Ascending aorta (tissue), 2 donors: ENCODE results near the gene TRIM54. TPM values are rescaled to one million over a fixed set of nuclear protein-coding genes. Genes with fewer than 3 reads are reported as not detected.

ENCODE experiments used
- DNase-seq, 2 donors: peaks; one replicate each; pipeline ENCODE4 v3.0.0-alpha.2; 2019; ENCODE audit warnings: low spot score in 2 of 2
- H3K27ac ChIP-seq, 2 donors: fragments of 200-600 bp; sonication (generic); one replicate each; pipeline ENCODE4 v1.5.1; 2016 to 2017; ENCODE audit warnings: mild to moderate bottlenecking in 1 of 2
- H3K27me3 ChIP-seq: fragments of 200-600 bp; sonication (generic); one replicate; pipeline ENCODE4 v1.5.1; 2017
- H3K36me3 ChIP-seq, 2 donors: fragments of 200-600 bp; sonication (generic); one replicate each; pipeline ENCODE4 v1.5.1; 2016
- H3K4me1 ChIP-seq, 2 donors: fragments of 200-600 bp; sonication (generic); one replicate each; pipeline ENCODE4 v1.5.1; 2016 to 2017; ENCODE audit warnings: mild to moderate bottlenecking in 1 of 2
- H3K4me3 ChIP-seq, 2 donors: fragments of 200-600 bp; sonication (generic); one replicate each; pipeline ENCODE4 v1.5.1; 2016 to 2017; ENCODE audit warnings: mild to moderate bottlenecking in 1 of 2
- H3K9me3 ChIP-seq, 2 donors: fragments of 200-600 bp; sonication (generic); one replicate each; pipeline ENCODE4 v1.5.1; 2016
- CTCF ChIP-seq, 3 experiments: fragments of 200-600 bp in 2 of 3; fragments of 450-650 bp in 1 of 3; sonication (generic) in 2 of 3; IDR thresholded peaks; one replicate each; pipeline ENCODE4 v1.5.1; 2016 to 2019; ENCODE audit warnings: antibody characterized with exemption in 3 of 3, mild to moderate bottlenecking in 1 of 3, moderate library complexity in 1 of 3
- intact Hi-C: fragments of 100-400 bp; cut with DNase I; formaldehyde crosslinking; loops from one replicate; pipeline ENCODE4 v1.15.1; 2023
- total RNA-seq: library from RNA; depleted of rRNA; stranded (reverse); fragments of >200 nt; gene quantifications from one replicate; pipeline ENCODE4 v1.1.0, GENCODE V29; 2016

Gene TRIM54
- total RNA-seq, 1 donor from 2014 or later, result not detected

- Histone ChIP-seq H3K27me3 (peaks cover 12% of the 10 kb centered on the region), H3K9me3 (no peaks in the 10 kb centered on the region), H3K4me1 (peaks cover 0 to 19% of the 10 kb centered on the region in 2 donors), H3K4me3 (no peak overlapping the region), H3K27ac (no peak overlapping the region), H3K36me3 (peaks cover 0 to 22% of the 10 kb centered on the region in 2 donors)
- no peak for DNase-seq
- intact Hi-C loops, result no loop called here
- TF ChIP-seq CTCF (IDR thresholded peaks at IDR 0.05), result no peak
Observed at GRCh38 chr2:27307287-27307544, 25.0 kb downstream of the TRIM54 start.

GRCh38 chr2:27307545-27308358, 25.5 kb downstream of the TRIM54 start:
- Histone ChIP-seq H3K27ac (no peak overlapping the region), H3K36me3 (peaks cover 0 to 26% of the 10 kb centered on the region in 2 donors), H3K4me1 (peaks cover 0 to 19% of the 10 kb centered on the region in 2 donors), H3K27me3 (peaks cover 12% of the 10 kb centered on the region), H3K9me3 (no peaks in the 10 kb centered on the region), H3K4me3 (no peak overlapping the region)
- intact Hi-C loops, result no loop called here
- DNase-seq, result no peak
- no peak for TF ChIP-seq CTCF (IDR thresholded peaks at IDR 0.05)

GRCh38 chr2:27308359-27308881, 26.2 kb downstream of the TRIM54 start, which contains the start of gene UCN:
TSS of gene UCN (minus strand) at chr2:27308445. CDS start at chr2:27307895, 550 bp downstream.
- Histone ChIP-seq H3K9me3 (no peaks in the 10 kb centered on the region), H3K4me3 (no peak within 1 kb of the TSS), H3K27ac (no peak within 1 kb of the TSS), H3K36me3 (peaks cover 0 to 27% of the 10 kb centered on the region in 2 donors), H3K4me1 (peaks cover 0 to 15% of the 10 kb centered on the region in 2 donors), H3K27me3 (peaks cover 12% of the 10 kb centered on the region)
- intact Hi-C loops, result no loop called here
- no peak for TF ChIP-seq CTCF (IDR thresholded peaks at IDR 0.05)
- peak in 1 of 2 donors; percentile 66 for DNase-seq

GRCh38 chr2:27309651-27310050, 27.4 kb downstream of the TRIM54 start:
- H3K4me1 ChIP-seq, result peaks cover 0 to 15% of the 10 kb centered on the region in 2 donors
- H3K27ac ChIP-seq, result no peak overlapping the region
- no peak overlapping the region for H3K4me3 ChIP-seq
- H3K36me3 ChIP-seq, result peaks cover 0 to 27% of the 10 kb centered on the region in 2 donors
- no peaks in the 10 kb centered on the region for H3K9me3 ChIP-seq
- intact Hi-C loops, result no loop called here
- TF ChIP-seq CTCF (IDR thresholded peaks at IDR 0.05), result no peak
- no peak for DNase-seq
- H3K27me3 ChIP-seq, result peaks cover 12% of the 10 kb centered on the region

- DNase-seq, result no peak
- TF ChIP-seq CTCF (IDR thresholded peaks at IDR 0.05), result no peak
- Histone ChIP-seq H3K36me3 (peaks cover 0 to 27% of the 10 kb centered on the region in 2 donors), H3K27me3 (peaks cover 8% of the 10 kb centered on the region), H3K4me3 (no peak overlapping the region), H3K4me1 (peaks cover 0 to 10% of the 10 kb centered on the region in 2 donors), H3K9me3 (no peaks in the 10 kb centered on the region), H3K27ac (no peak overlapping the region)
- intact Hi-C loops, result no loop called here
Observed at GRCh38 chr2:27312152-27312551, 29.9 kb downstream of the TRIM54 start.
